HEK293T (cell line): ENCODE measurements around the gene PES1.

Experiments used
- CTCF ChIA-PET: fragments of 350-600 bp; formaldehyde crosslinking; extraction: SDS; loops from one replicate; lab custom pipeline; 2021; ENCODE audit warnings: antibody characterized with exemption, inconsistent platforms; lab: Yijun Ruan, JAX
- POLR2A ChIA-PET: fragments of 350-600 bp; formaldehyde crosslinking; extraction: SDS; loops from one replicate; lab custom pipeline; 2020; ENCODE audit warnings: antibody characterized with exemption, inconsistent platforms; lab: Yijun Ruan, JAX
- DNase-seq: peaks from one replicate; pipeline ENCODE4 v3.0.0; 2012; ENCODE audit warnings: mixed read lengths; ENCODE audit errors: extremely low spot score
- ARNT ChIP-seq: fragments of 450-650 bp; IDR thresholded peaks from 2 replicates; pipeline ENCODE4 v1.6.1; 2017; ENCODE audit warnings: mild to moderate bottlenecking
- BHLHE40 ChIP-seq: fragments of 450-650 bp; IDR thresholded peaks from 2 replicates; pipeline ENCODE4 v1.6.1; 2016; ENCODE audit warnings: mild to moderate bottlenecking, moderate library complexity, borderline replicate concordance
- CTBP1 ChIP-seq: fragments of 450-650 bp; IDR thresholded peaks from 2 replicates; pipeline ENCODE4 v1.6.1; 2016; ENCODE audit warnings: borderline replicate concordance
- ELF4 ChIP-seq: fragments of 450-650 bp; IDR thresholded peaks from 2 replicates; pipeline ENCODE4 v1.6.1; 2017; ENCODE audit warnings: antibody characterized with exemption
- FOXA1 ChIP-seq: fragments of 450-650 bp; IDR thresholded peaks from 2 replicates; pipeline ENCODE4 v1.6.1; 2016; ENCODE audit warnings: mild to moderate bottlenecking
- FOXK2 ChIP-seq: fragments of 450-650 bp; IDR thresholded peaks from 2 replicates; pipeline ENCODE4 v1.6.1; 2016; ENCODE audit warnings: mild to moderate bottlenecking
- FOXM1 ChIP-seq: fragments of 450-650 bp; IDR thresholded peaks from 2 replicates; pipeline ENCODE4 v1.6.1; 2017; ENCODE audit warnings: mild to moderate bottlenecking, borderline replicate concordance
- HDGF ChIP-seq: fragments of 450-650 bp; IDR thresholded peaks from 2 replicates; pipeline ENCODE4 v1.6.1; 2017; ENCODE audit warnings: antibody characterized with exemption, borderline replicate concordance
- L3MBTL2 ChIP-seq: fragments of 450-650 bp; conservative IDR thresholded peaks from 2 replicates; pipeline ENCODE4 v1.6.1; 2016; ENCODE audit warnings: mild to moderate bottlenecking
- LEF1 ChIP-seq: fragments of 450-650 bp; IDR thresholded peaks from 2 replicates; pipeline ENCODE4 v1.6.1; 2017; ENCODE audit warnings: mild to moderate bottlenecking, borderline replicate concordance
- NFRKB ChIP-seq: fragments of 450-650 bp; IDR thresholded peaks from 2 replicates; pipeline ENCODE4 v1.6.1; 2016; ENCODE audit warnings: mild to moderate bottlenecking, moderate library complexity
- PKNOX1 ChIP-seq: fragments of 450-650 bp; IDR thresholded peaks from 2 replicates; pipeline ENCODE4 v1.6.1; 2016
- SP1 ChIP-seq: fragments of 450-650 bp; IDR thresholded peaks from 2 replicates; pipeline ENCODE4 v1.6.1; 2017
- SUZ12 ChIP-seq: fragments of 450-650 bp; IDR thresholded peaks from 2 replicates; pipeline ENCODE4 v1.6.1; 2016; ENCODE audit warnings: mild to moderate bottlenecking
- TARDBP ChIP-seq: fragments of 450-650 bp; IDR thresholded peaks from 2 replicates; pipeline ENCODE4 v1.6.1; 2016
- ZNF384 ChIP-seq: fragments of 450-650 bp; IDR thresholded peaks from 2 replicates; pipeline ENCODE4 v1.6.1; 2016

The PES1 gene

GRCh38 chr22:30582051-30582450 is 9.7 kb downstream of the PES1 start:
- ChIA-PET POLR2A (no interaction called here), CTCF (no interaction called here)
- TF ChIP-seq BHLHE40 (no peak), PKNOX1 (no peak), LEF1 (no peak), FOXA1 (no peak), ZNF384 (no peak), ARNT (no peak), HDGF (no peak)

GRCh38 chr22:30580896-30581295 is 10.8 kb downstream of the PES1 start:
- ChIA-PET POLR2A (no interaction called here), CTCF (no interaction called here)
- DNase-seq = no peak
- no peak for TF ChIP-seq L3MBTL2
- no peak for TF ChIP-seq NFRKB
- TF ChIP-seq ELF4 = no peak
- no peak for TF ChIP-seq PKNOX1
- no peak for TF ChIP-seq FOXA1
- TF ChIP-seq ARNT = no peak
- TF ChIP-seq TARDBP = no peak
- no peak for TF ChIP-seq ZNF384
- TF ChIP-seq FOXM1 = no peak
- TF ChIP-seq SP1 = no peak
- no peak for TF ChIP-seq FOXK2
- TF ChIP-seq BHLHE40 = no peak
- no peak for TF ChIP-seq HDGF
- no peak for TF ChIP-seq CTBP1

More at GRCh38 chr22:30582051-30582450, 9.7 kb downstream of the PES1 start:
- no peak for DNase-seq

GRCh38 chr22:30578481-30578880 is 13.2 kb downstream of the PES1 start:
- POLR2A ChIA-PET = interaction anchor here (1.3 kb wide), 1 partner anchor 13 kb away, joined by 3 read pairs; the partner anchor contains the start of gene PES1
- no peak for DNase-seq
- TF ChIP-seq PKNOX1 (no peak), ZNF384 (no peak), L3MBTL2 (no peak), SP1 (no peak), FOXK2 (no peak), FOXM1 (no peak), CTBP1 (no peak), LEF1 (no peak), FOXA1 (no peak), ARNT (no peak), NFRKB (no peak), SUZ12 (no peak), BHLHE40 (no peak), HDGF (no peak), ELF4 (no peak), TARDBP (no peak)
- CTCF ChIA-PET = no interaction called here

GRCh38 chr22:30575859-30576258 is 15.9 kb downstream of the PES1 start:
- DNase-seq = no peak
- ChIA-PET CTCF (no interaction called here), POLR2A (interaction anchor here (0.9 kb wide), 1 partner anchor 10 kb away, joined by 3 read pairs; no protein-coding TSS in a partner anchor)
- TF ChIP-seq BHLHE40 (no peak), FOXM1 (no peak), ARNT (no peak), SUZ12 (no peak), ELF4 (no peak), SP1 (no peak), FOXA1 (no peak), CTBP1 (no peak), NFRKB (no peak), PKNOX1 (no peak), FOXK2 (no peak), HDGF (no peak), TARDBP (no peak), LEF1 (no peak)

GRCh38 chr22:30574997-30575671 is 16.6 kb downstream of the PES1 start:
- TF ChIP-seq CTBP1 (no peak), LEF1 (no peak), TARDBP (no peak), SP1 (no peak), ELF4 (no peak), FOXM1 (no peak), NFRKB (no peak), ZNF384 (no peak), FOXK2 (no peak), PKNOX1 (no peak), HDGF (no peak), SUZ12 (no peak), FOXA1 (no peak), L3MBTL2 (no peak), ARNT (no peak), BHLHE40 (no peak)
- POLR2A ChIA-PET = interaction anchor here (0.9 kb wide), 1 partner anchor 9 kb away, joined by 3 read pairs; no protein-coding TSS in a partner anchor
- CTCF ChIA-PET = no interaction called here
- no peak for DNase-seq
